Naive thymus-derived CD8-positive, alpha-beta T cell (primary cell): ENCODE data around the gene OPCML. TPM values are rescaled to one million over a fixed set of nuclear protein-coding genes. Genes with fewer than 3 reads are reported as not detected.

ENCODE experiments used
- ATAC-seq, 2 donors: fragments of 150-1000 bp; cut with Tn5 transposase in 1 of 2; sonication (Bioruptor Pico), chemical (Tn5 transposase) in 1 of 2; 1 replicate in 1 of 2; 2 replicates in 1 of 2; pipeline ENCODE4 v1.10.0; 2021; ENCODE audit warnings: mild to moderate bottlenecking in 2 of 2, moderate library complexity in 2 of 2
- POLR2A ChIA-PET: fragments of 350-600 bp; sonication (Branson Sonifier 250); formaldehyde crosslinking; loops from one replicate; lab custom pipeline; 2021; ENCODE audit warnings: antibody characterized with exemption; lab: Charles Lee
- DNase-seq, 10 donors: peaks; one replicate each; pipeline versions ENCODE4 v3.0.0 to v3.0.0-alpha.2; 2020 to 2022
- H3K27ac Mint-ChIP-seq, 10 donors: one replicate each; pipeline ENCODE4 v1.8.0; 2020 to 2022; ENCODE audit warnings: mild to moderate bottlenecking in 10 of 10, mixed read lengths in 10 of 10, moderate library complexity in 4 of 10, inconsistent platforms in 1 of 10
- H3K27me3 Mint-ChIP-seq, 5 donors: one replicate each; pipeline ENCODE4 v1.8.0; 2021 to 2022; ENCODE audit warnings: mixed read lengths in 5 of 5
- H3K36me3 Mint-ChIP-seq, 3 donors: one replicate each; pipeline ENCODE4 v1.8.0; 2020 to 2022; ENCODE audit warnings: mixed read lengths in 3 of 3, mild to moderate bottlenecking in 2 of 3, inconsistent platforms in 1 of 3
- H3K4me1 Mint-ChIP-seq, 4 donors: one replicate each; pipeline ENCODE4 v1.8.0; 2021 to 2022; ENCODE audit warnings: mixed read lengths in 4 of 4
- H3K4me3 Mint-ChIP-seq, 10 donors: one replicate each; pipeline ENCODE4 v1.8.0; 2020 to 2022; ENCODE audit warnings: mild to moderate bottlenecking in 10 of 10, mixed read lengths in 10 of 10, moderate library complexity in 6 of 10, inconsistent platforms in 1 of 10
- H3K9me3 Mint-ChIP-seq, 9 donors: one replicate each; pipeline ENCODE4 v1.8.0; 2020 to 2022; ENCODE audit warnings: mixed read lengths in 9 of 9, mild to moderate bottlenecking in 3 of 9, inconsistent platforms in 1 of 9, moderate library complexity in 1 of 9
- polyA plus RNA-seq, 3 donors: library from polyadenylated mRNA; unstranded; fragments of 300-500 nt; fragmentation: Illumina TruSeq; gene quantifications; one replicate each; pipeline ENCODE4 v1.2.3, GENCODE V29; 2021
- total RNA-seq, 8 experiments: library from RNA in 2 of 8; stranded (reverse) in 2 of 8; gene quantifications; one replicate each; pipeline ENCODE4 v1.2.3 and lab custom pipeline; 2021 to 2026

The OPCML gene
- total and polyA plus RNA-seq, 5 experiments from 2014 or later = not detected

DNA sequence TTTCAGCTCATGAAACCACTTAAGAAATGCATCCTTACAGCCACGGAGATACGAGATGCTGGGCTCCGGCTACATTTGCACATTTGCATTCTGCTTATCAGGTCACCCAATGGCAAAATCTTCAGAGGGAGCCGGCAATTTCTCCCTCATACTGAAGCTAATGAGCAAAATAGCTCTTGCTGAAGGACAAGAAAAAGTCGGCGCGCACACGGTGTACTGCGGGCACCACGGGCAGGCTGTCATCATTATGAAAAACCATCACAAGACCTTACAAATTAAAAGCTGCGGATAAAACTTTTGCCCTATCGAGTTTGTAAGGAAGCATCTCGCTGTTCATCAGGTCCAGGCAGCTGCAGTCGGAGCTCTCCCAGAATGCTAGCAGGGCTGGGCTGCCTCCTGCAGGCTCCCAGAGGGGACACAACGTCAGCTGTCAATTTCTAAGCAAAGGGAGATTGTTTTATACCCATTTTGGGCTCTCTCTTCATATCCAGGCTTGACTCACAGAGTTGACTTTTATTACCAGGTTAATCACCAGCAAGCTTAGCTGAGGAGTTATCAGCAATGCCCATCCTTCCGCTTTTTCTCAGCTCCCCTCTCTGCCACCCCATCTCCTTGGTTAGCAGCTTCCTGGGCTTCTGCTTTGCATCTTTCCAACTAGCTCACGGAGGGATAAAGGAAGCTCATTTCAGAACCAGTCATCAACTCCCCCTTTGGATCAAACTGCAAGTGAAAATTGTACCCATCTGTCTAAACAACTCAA lies 375.1 kb downstream of the OPCML start:
- no peak overlapping the region for H3K27ac Mint-ChIP-seq
- ATAC-seq (no peak), DNase-seq (no peak)
- peaks cover 10 to 37% (median 16%) of the 10 kb centered on the region in 5 donors for H3K27me3 Mint-ChIP-seq
- H3K9me3 Mint-ChIP-seq = peaks cover 0 to 4% (median 0%) of the 10 kb centered on the region in 9 donors
- H3K36me3 Mint-ChIP-seq = no peaks in the 10 kb centered on the region
- POLR2A ChIA-PET = no interaction called here
- H3K4me1 Mint-ChIP-seq = peaks cover 0 to 2% (median 0%) of the 10 kb centered on the region in 4 donors
- no peak overlapping the region for H3K4me3 Mint-ChIP-seq

DNA sequence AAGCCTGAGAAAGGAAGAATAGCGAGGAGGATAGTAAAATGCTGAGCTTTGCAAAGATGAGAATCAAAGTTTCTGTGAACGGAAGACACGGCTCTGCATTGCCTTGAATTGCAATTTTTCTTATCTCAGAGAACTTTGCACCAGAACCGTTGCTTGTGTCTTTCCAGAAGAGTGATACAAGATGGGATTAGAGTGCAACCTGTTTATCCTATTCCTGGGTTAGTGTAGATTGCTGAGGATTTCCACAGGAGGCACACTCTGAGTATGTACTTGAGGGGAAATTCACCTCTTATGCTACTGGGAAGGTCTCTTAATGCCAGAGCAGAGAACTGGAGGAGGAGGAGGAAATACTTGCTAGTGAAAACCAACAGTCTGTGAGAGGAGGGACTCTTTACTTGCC lies 377.5 kb downstream of the OPCML start:
- H3K27ac Mint-ChIP-seq = no peak overlapping the region
- ATAC-seq (no peak), DNase-seq (no peak)
- no peak overlapping the region for H3K4me3 Mint-ChIP-seq
- POLR2A ChIA-PET = no interaction called here
- H3K27me3 Mint-ChIP-seq = peaks cover 8 to 27% (median 15%) of the 10 kb centered on the region in 5 donors
- H3K36me3 Mint-ChIP-seq = no peaks in the 10 kb centered on the region
- H3K4me1 Mint-ChIP-seq = no peaks in the 10 kb centered on the region
- peaks cover 0 to 5% (median 0%) of the 10 kb centered on the region in 9 donors for H3K9me3 Mint-ChIP-seq

DNA sequence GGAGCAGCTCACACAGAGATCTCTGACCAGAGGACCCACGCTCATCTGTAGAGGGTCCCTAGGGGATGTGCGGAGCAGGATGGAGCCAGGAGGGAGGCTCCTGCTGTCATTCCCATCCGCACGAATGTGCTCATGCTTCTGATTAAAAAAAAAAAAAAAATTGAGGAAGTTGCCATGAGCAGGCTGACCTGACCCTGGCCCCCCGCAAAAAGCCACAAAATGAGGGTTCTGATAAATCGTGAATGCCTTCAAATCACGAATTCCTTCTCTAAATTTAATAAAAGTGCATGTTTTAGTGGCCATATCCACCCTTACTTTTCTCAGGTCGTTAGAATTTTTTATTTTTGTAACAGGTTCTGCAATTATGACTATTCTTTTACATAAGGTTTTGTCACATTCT lies 378.2 kb downstream of the OPCML start:
- H3K27me3 Mint-ChIP-seq = peaks cover 8 to 21% (median 15%) of the 10 kb centered on the region in 5 donors
- H3K4me3 Mint-ChIP-seq = no peak overlapping the region
- no peak overlapping the region for H3K27ac Mint-ChIP-seq
- H3K9me3 Mint-ChIP-seq = peaks cover 0 to 4% (median 0%) of the 10 kb centered on the region in 9 donors
- H3K4me1 Mint-ChIP-seq = no peaks in the 10 kb centered on the region
- no peak for ATAC-seq
- H3K36me3 Mint-ChIP-seq = no peaks in the 10 kb centered on the region
- POLR2A ChIA-PET = no interaction called here
- DNase-seq = no peak

- H3K4me3 Mint-ChIP-seq = no peak overlapping the region
- no peak for DNase-seq
- ATAC-seq = no peak
- H3K27ac Mint-ChIP-seq = no peak overlapping the region
- H3K36me3 Mint-ChIP-seq = no peaks in the 10 kb centered on the region
- H3K4me1 Mint-ChIP-seq = no peaks in the 10 kb centered on the region
- POLR2A ChIA-PET = no interaction called here
- H3K9me3 Mint-ChIP-seq = peaks cover 0 to 3% (median 0%) of the 10 kb centered on the region in 9 donors
- peaks cover 8 to 20% (median 15%) of the 10 kb centered on the region in 5 donors for H3K27me3 Mint-ChIP-seq
Observed at GRCh38 chr11:133153031-133153430, 379.3 kb downstream of the OPCML start.

DNA sequence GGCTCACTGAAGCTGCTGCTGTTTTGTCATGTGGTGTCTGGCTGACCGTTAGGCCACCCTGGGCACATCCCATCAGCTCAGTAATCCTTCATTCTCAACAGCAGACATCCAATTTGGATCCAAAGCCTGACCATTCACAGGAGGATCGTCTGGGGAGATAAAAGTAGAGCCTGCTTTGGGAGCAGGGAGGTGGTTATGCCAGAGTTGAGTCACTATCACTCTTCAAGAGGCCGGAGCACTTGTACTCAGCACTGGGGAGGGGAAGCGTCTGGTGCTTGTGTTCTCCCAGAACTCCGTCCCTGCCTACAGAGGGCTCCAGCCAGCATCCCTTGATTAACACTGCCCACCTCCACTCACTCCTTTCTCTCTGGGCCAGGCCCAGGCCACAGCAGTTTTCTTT lies 382.6 kb downstream of the OPCML start:
- Mint-ChIP-seq H3K36me3 (no peaks in the 10 kb centered on the region), H3K27ac (no peak overlapping the region), H3K9me3 (peaks cover 0 to 8% (median 0%) of the 10 kb centered on the region in 9 donors), H3K4me3 (no peak overlapping the region), H3K4me1 (no peaks in the 10 kb centered on the region), H3K27me3 (peaks cover 0 to 14% (median 2%) of the 10 kb centered on the region in 5 donors)
- POLR2A ChIA-PET = no interaction called here
- DNase-seq (no peak), ATAC-seq (no peak)

DNA sequence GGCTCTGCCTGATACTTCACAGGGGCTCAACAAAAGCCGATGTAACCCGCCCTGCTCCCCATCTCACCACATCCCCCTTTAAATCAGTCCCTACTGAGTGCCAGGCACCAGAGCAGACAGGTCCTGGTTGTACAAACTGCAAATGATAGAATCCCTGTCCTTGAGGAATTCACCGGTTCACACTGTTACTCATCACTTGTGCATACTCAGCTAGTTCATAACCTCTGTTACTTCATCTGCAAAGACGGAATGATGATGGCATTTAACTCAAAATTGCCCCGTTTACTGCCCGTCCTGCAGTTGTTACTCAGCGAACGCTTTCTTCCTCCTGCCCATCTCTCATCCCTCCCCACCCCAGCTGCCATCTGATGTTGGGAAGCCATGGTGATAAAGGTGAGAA lies 384.7 kb downstream of the OPCML start:
- Mint-ChIP-seq H3K9me3 (peaks cover 0 to 8% (median 0%) of the 10 kb centered on the region in 9 donors), H3K27me3 (peaks cover 0 to 11% (median 2%) of the 10 kb centered on the region in 5 donors), H3K4me1 (no peaks in the 10 kb centered on the region), H3K4me3 (no peak overlapping the region), H3K36me3 (no peaks in the 10 kb centered on the region), H3K27ac (no peak overlapping the region)
- no peak for ATAC-seq
- POLR2A ChIA-PET = no interaction called here
- no peak for DNase-seq

DNA sequence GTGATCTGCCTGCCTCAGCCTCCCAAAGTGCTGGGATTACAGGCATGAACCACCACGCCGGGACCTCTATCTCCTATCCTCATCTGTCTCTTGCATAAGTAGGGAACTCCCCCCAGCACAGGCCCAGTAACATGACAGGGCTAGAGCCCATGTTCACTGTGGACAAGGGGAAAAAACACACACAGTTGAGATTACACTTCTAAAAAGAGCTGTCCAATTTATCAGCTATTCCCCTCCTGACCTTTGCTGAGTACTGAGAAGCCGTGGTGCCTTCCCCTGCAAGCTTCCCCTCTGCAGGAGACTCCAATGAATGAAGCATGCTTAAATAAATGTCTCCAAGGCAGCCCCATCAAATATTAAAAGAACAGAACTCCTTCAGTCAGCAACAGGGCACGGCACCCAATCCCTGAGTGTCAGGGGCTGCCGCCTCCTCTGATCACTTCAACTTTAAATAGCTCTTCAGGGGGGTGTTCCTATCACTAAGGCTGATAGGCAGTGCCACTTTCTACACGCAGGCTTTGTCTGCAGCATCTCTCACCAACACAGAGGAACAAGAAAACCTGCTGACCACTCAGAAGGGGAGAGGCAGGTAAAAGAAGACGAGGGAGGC lies 385.5 kb downstream of the OPCML start:
- no peak overlapping the region for H3K27ac Mint-ChIP-seq

GRCh38 chr11:133137939-133138338 lies 394.4 kb downstream of the OPCML start:
- Mint-ChIP-seq H3K4me1 (no peaks in the 10 kb centered on the region), H3K27me3 (peaks cover 0 to 30% (median 10%) of the 10 kb centered on the region in 5 donors), H3K36me3 (no peaks in the 10 kb centered on the region), H3K27ac (no peak overlapping the region), H3K4me3 (no peak overlapping the region), H3K9me3 (peaks cover 0 to 11% (median 3%) of the 10 kb centered on the region in 9 donors)
- ATAC-seq (no peak), DNase-seq (no peak)
- POLR2A ChIA-PET = no interaction called here

More for the DNA sequence above, 385.5 kb downstream of the OPCML start:
- H3K9me3 Mint-ChIP-seq = peaks cover 0 to 8% (median under 1%) of the 10 kb centered on the region in 9 donors
- peaks cover 0 to 5% (median 0%) of the 10 kb centered on the region in 5 donors for H3K27me3 Mint-ChIP-seq
- POLR2A ChIA-PET = no interaction called here
- no peak for DNase-seq
- ATAC-seq = no peak
- H3K4me3 Mint-ChIP-seq = no peak overlapping the region
- no peaks in the 10 kb centered on the region for H3K4me1 Mint-ChIP-seq
- H3K36me3 Mint-ChIP-seq = no peaks in the 10 kb centered on the region

DNA sequence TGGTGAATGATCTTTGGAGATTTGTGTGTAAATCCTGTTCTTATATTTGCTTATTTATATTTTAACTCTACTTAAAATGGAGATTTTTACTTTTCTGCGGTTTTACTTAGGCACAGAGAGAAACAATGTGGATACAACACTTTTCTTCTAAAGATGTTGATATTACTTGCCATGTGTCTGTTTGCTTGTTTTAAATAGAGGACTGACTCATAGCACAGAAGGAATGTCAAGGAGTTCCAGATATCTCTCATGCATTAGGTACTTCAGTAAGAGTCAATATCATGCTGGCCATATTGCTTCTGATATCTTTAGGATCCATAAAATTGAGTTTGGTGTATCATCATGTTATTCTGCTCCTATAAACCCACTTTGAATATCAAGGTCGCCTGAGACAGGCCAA lies 395.0 kb downstream of the OPCML start:
- Mint-ChIP-seq H3K27ac (no peak overlapping the region), H3K27me3 (peaks cover 0 to 30% (median 10%) of the 10 kb centered on the region in 5 donors), H3K4me1 (no peaks in the 10 kb centered on the region), H3K9me3 (peaks cover 0 to 11% (median 3%) of the 10 kb centered on the region in 9 donors), H3K4me3 (no peak overlapping the region), H3K36me3 (no peaks in the 10 kb centered on the region)
- no peak for ATAC-seq
- no peak for DNase-seq
- POLR2A ChIA-PET = no interaction called here

- Mint-ChIP-seq H3K27ac (peak overlapping the region in 1 of 10 donors; percentile 2), H3K4me1 (no peaks in the 10 kb centered on the region), H3K27me3 (peaks cover 0 to 30% (median 7%) of the 10 kb centered on the region in 5 donors), H3K4me3 (no peak overlapping the region), H3K36me3 (no peaks in the 10 kb centered on the region), H3K9me3 (peaks cover 0 to 10% (median 2%) of the 10 kb centered on the region in 9 donors)
- POLR2A ChIA-PET = no interaction called here
- ATAC-seq (no peak), DNase-seq (no peak)
Observed at GRCh38 chr11:133136376-133136775, 395.9 kb downstream of the OPCML start.

DNA sequence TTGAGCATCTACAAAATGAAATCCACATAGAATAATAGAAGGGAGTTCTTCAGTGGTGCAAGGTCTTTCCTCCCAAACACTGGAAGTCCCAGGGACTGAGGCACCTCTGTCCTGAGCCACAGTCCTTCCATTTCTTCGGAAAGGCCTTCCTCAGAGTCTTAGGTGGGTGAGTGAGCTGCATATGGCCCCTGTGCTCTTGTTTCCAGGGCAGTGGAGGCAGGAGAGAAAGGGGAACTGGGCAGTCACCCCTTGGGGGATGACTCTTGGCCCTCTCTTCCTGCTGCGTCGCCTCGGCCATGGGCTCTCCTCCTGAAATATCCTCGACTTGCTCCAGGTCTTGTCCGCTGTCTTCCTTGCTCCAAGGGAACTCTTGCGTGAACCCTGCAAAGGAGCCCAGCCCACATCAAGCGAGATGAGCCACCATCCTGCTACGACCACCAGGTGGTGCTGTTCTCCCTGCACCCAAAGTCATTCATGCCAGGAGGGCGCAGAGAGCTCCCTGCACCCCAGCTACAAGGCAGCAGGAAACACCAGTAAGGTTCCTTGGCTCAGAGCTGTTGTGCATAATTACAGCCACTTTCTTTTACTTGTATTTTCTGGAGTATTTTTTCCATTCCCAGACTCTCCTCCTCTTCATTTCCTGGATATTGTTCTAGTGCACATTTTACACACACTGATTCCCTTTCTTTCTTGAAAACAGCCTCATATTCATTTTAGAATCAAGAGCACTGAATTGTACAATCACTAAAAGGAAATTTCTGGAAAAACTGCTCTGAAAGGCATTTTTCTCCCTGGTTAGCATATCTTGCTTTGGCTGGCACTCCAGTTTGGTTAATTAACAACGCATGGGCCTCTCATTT lies 397.8 kb downstream of the OPCML start:
- Mint-ChIP-seq H3K9me3 (peaks cover 0 to 3% (median 0%) of the 10 kb centered on the region in 9 donors), H3K36me3 (no peaks in the 10 kb centered on the region), H3K4me3 (no peak overlapping the region), H3K27ac (no peak overlapping the region), H3K4me1 (no peaks in the 10 kb centered on the region), H3K27me3 (peaks cover 0 to 30% (median 4%) of the 10 kb centered on the region in 5 donors)
- ATAC-seq = no peak
- POLR2A ChIA-PET = no interaction called here
- DNase-seq = peak in 3 of 10 donors; percentile 3 to 9 (median 6)

DNA sequence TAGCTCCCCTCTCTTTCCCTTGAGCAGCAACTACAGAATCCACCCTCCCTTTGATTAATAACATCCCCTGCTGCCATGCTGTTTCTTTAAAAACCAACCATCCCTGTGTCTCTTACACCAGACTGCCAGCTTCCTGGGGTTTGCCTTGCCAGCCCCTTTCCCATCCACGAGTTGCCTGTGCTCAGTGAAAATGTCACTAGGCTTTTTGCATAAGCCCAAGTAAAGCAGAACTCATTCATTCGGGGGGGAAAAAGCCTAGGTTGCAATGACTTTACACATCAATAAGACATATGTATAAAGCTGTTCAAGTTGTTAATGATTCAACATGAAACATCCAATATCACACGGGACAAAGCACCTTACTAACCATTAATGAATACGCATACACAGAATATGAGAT lies 398.7 kb downstream of the OPCML start:
- Mint-ChIP-seq H3K36me3 (no peaks in the 10 kb centered on the region), H3K9me3 (peaks cover 0 to 3% (median 0%) of the 10 kb centered on the region in 9 donors), H3K27ac (no peak overlapping the region), H3K4me3 (no peak overlapping the region), H3K27me3 (peaks cover 0 to 38% (median 4%) of the 10 kb centered on the region in 5 donors), H3K4me1 (no peaks in the 10 kb centered on the region)
- ATAC-seq (no peak), DNase-seq (no peak)
- POLR2A ChIA-PET = no interaction called here
